Muscle layer of duodenum (tissue), 2 donors: Measurements from ENCODE around the gene TSSC4.
A peak's percentile ranks its signal among the peaks of the same experiment; 100 is the strongest.
"Not testable (repeated sequence)": the region's sequence is repeated elsewhere in the genome, so short reads cannot be mapped to it uniquely, and the experiment has no call there.

ENCODE experiments used
- H3K27ac ChIP-seq: one replicate; pipeline ENCODE4 v1.7.0; 2013; ENCODE audit warnings: mild to moderate bottlenecking, low read length
- H3K27me3 ChIP-seq: one replicate; pipeline ENCODE4 v1.7.0; 2013; ENCODE audit warnings: low read depth, mild to moderate bottlenecking, control low read depth, low read length
- H3K36me3 ChIP-seq, 2 donors: one replicate each; pipeline ENCODE4 v1.7.0; 2013; ENCODE audit warnings: low read length in 2 of 2, control low read depth in 1 of 2, mild to moderate bottlenecking in 1 of 2; ENCODE audit not compliant: insufficient read depth in 2 of 2, control insufficient read depth in 1 of 2
- H3K4me1 ChIP-seq, 2 donors: one replicate each; pipeline ENCODE4 v1.7.0; 2013; ENCODE audit warnings: low read length in 2 of 2, mild to moderate bottlenecking in 2 of 2, control low read depth in 1 of 2, moderate library complexity in 1 of 2; ENCODE audit not compliant: insufficient read depth in 2 of 2, control insufficient read depth in 1 of 2
- H3K4me3 ChIP-seq, 2 donors: one replicate each; pipeline ENCODE4 v1.7.0; 2013; ENCODE audit warnings: low read length in 2 of 2, low read depth in 1 of 2, mild to moderate bottlenecking in 1 of 2
- H3K9me3 ChIP-seq, 2 donors: one replicate each; pipeline ENCODE4 v1.7.0; 2013; ENCODE audit warnings: low read length in 2 of 2, control low read depth in 1 of 2, mild to moderate bottlenecking in 1 of 2; ENCODE audit not compliant: control insufficient read depth in 1 of 2
- donor health status: healthy.

Gene TSSC4

GRCh38 chr11:2400069-2400761 lies at the start of gene TSSC4:
TSS of gene TSSC4 (plus strand) at chr11:2400750. CDS start at chr11:2402634, 1,884 bp downstream.
- Histone ChIP-seq H3K36me3 (peaks cover 8 to 45% of the 10 kb centered on the region in 2 donors), H3K9me3 (no peaks in the 10 kb centered on the region), H3K4me1 (peaks cover 20 to 31% of the 10 kb centered on the region in 2 donors), H3K4me3 (peak within 1 kb of the TSS; percentile 95 to 98), H3K27me3 (no peaks in the 10 kb centered on the region), H3K27ac (peak within 1 kb of the TSS; percentile 92)

- Histone ChIP-seq H3K27me3 (no peaks in the 10 kb centered on the region), H3K4me3 (no peak overlapping the region), H3K36me3 (no peaks in the 10 kb centered on the region), H3K4me1 (no peaks in the 10 kb centered on the region), H3K27ac (no peak overlapping the region), H3K9me3 (peaks cover 0 to 6% of the 10 kb centered on the region in 2 donors)
Measured at GRCh38 chr11:2351701-2352100, 48.8 kb upstream of the TSSC4 start.

- Histone ChIP-seq H3K9me3 (peaks cover 0 to 6% of the 10 kb centered on the region in 2 donors), H3K4me1 (no peaks in the 10 kb centered on the region), H3K4me3 (no peak overlapping the region), H3K27ac (no peak overlapping the region), H3K27me3 (no peaks in the 10 kb centered on the region), H3K36me3 (no peaks in the 10 kb centered on the region)
Measured at GRCh38 chr11:2352420-2352819, 48.1 kb upstream of the TSSC4 start.

GRCh38 chr11:2355000-2355644 lies 45.4 kb upstream of the TSSC4 start:
- H3K36me3 ChIP-seq = no peaks in the 10 kb centered on the region
- no peaks in the 10 kb centered on the region for H3K9me3 ChIP-seq
- no peak overlapping the region for H3K27ac ChIP-seq
- no peaks in the 10 kb centered on the region for H3K4me1 ChIP-seq
- no peak overlapping the region for H3K4me3 ChIP-seq
- H3K27me3 ChIP-seq = no peaks in the 10 kb centered on the region

- Histone ChIP-seq H3K36me3 (no peaks in the 10 kb centered on the region), H3K4me3 (no peak overlapping the region), H3K27me3 (no peaks in the 10 kb centered on the region), H3K9me3 (no peaks in the 10 kb centered on the region), H3K27ac (no peak overlapping the region), H3K4me1 (no peaks in the 10 kb centered on the region)
Measured at GRCh38 chr11:2357246-2357645, 43.3 kb upstream of the TSSC4 start.

- H3K27me3 ChIP-seq, H3K36me3 ChIP-seq, H3K9me3 ChIP-seq, H3K4me3 ChIP-seq, H3K4me1 ChIP-seq, H3K27ac ChIP-seq: not testable (repeated sequence)
Measured at GRCh38 chr11:2357651-2358050, 42.9 kb upstream of the TSSC4 start.

- Histone ChIP-seq H3K27me3 (no peaks in the 10 kb centered on the region), H3K27ac (no peak overlapping the region), H3K36me3 (no peaks in the 10 kb centered on the region), H3K4me1 (no peaks in the 10 kb centered on the region), H3K9me3 (no peaks in the 10 kb centered on the region), H3K4me3 (no peak overlapping the region)
Measured at GRCh38 chr11:2358754-2359442, 41.7 kb upstream of the TSSC4 start.

- Histone ChIP-seq H3K4me3 (no peak overlapping the region), H3K36me3 (no peaks in the 10 kb centered on the region), H3K27ac (no peak overlapping the region), H3K4me1 (no peaks in the 10 kb centered on the region), H3K27me3 (no peaks in the 10 kb centered on the region), H3K9me3 (no peaks in the 10 kb centered on the region)
Measured at GRCh38 chr11:2359557-2359956, 41.0 kb upstream of the TSSC4 start.

- H3K36me3 ChIP-seq = no peaks in the 10 kb centered on the region
- no peak overlapping the region for H3K27ac ChIP-seq
- no peak overlapping the region for H3K4me3 ChIP-seq
- H3K9me3 ChIP-seq = no peaks in the 10 kb centered on the region
- no peaks in the 10 kb centered on the region for H3K4me1 ChIP-seq
- H3K27me3 ChIP-seq = no peaks in the 10 kb centered on the region
Measured at GRCh38 chr11:2360081-2360642, 40.4 kb upstream of the TSSC4 start.

GRCh38 chr11:2361565-2361964 lies 39.0 kb upstream of the TSSC4 start:
- no peaks in the 10 kb centered on the region for H3K36me3 ChIP-seq
- peaks cover 0 to 4% of the 10 kb centered on the region in 2 donors for H3K4me1 ChIP-seq
- no peak overlapping the region for H3K4me3 ChIP-seq
- H3K27ac ChIP-seq = no peak overlapping the region
- H3K9me3 ChIP-seq = no peaks in the 10 kb centered on the region
- H3K27me3 ChIP-seq = no peaks in the 10 kb centered on the region

- no peaks in the 10 kb centered on the region for H3K36me3 ChIP-seq
- no peaks in the 10 kb centered on the region for H3K27me3 ChIP-seq
- no peak overlapping the region for H3K4me3 ChIP-seq
- H3K27ac ChIP-seq = no peak overlapping the region
- H3K9me3 ChIP-seq = no peaks in the 10 kb centered on the region
- peaks cover 0 to 4% of the 10 kb centered on the region in 2 donors for H3K4me1 ChIP-seq
Measured at GRCh38 chr11:2362414-2362813, 38.1 kb upstream of the TSSC4 start.
